SK-N-SH treated with all-trans-retinoic acid at 6 μM for 48 hours (cell line): Measurements from ENCODE around the gene TRPV5.

ENCODE experiments used
- OSR1 ChIP-seq: fragments of 250-450 bp; sonication (Bioruptor Pico); IDR thresholded peaks from 2 replicates; pipeline ENCODE4 v1.8.0; 2022; ENCODE audit warnings: moderate library complexity, mild to moderate bottlenecking, inconsistent platforms
- ZNF565 ChIP-seq: fragments of 450-650 bp; formaldehyde crosslinking; conservative IDR thresholded peaks from 2 replicates; pipeline ENCODE4 v1.5.0; 2020; ENCODE audit warnings: low read depth, mild to moderate bottlenecking, moderate library complexity

DNA sequence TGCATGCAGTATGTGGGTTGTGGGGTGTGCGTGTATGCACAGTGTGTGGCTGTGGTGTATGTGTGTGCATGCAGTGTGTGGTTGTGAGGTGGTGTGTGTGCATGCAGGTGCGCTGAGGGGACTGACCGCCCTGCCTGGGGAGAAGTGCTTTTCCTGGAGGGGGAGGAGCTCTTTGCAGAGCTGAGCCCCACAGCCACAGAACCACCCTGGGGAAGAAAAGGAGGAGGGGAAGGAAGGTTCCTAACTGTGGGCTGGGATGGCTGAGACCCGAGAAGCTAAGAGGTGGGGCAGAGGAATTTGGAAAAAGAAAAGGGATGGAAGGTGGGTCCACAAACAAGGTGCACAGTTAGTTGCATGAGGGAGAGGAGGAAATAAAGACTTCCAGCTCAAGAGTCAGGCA is at the start of gene TRPV5:
- TF ChIP-seq ZNF565 (no peak), OSR1 (CRISPR knock-in tag) (no peak)
